ENCODE data around the gene ADIPOR2. TPM values are rescaled to one million over a fixed set of nuclear protein-coding genes. Genes with fewer than 3 reads are reported as not detected.

Gene ADIPOR2
- polyA plus RNA-seq, 3 donors, result 3.9 to 14.6 (median 6.2) TPM

GRCh38 chr12:1747609-1748008, 56.7 kb downstream of the ADIPOR2 start:
- Mint-ChIP-seq H3K36me3 (peaks cover 29 to 48% of the 10 kb centered on the region in 2 donors), H3K27ac (no peak overlapping the region), H3K4me1 (peaks cover 7% of the 10 kb centered on the region), H3K4me3 (no peak overlapping the region), H3K9me3 (peaks cover 18 to 34% (median 24%) of the 10 kb centered on the region in 7 donors), H3K27me3 (ENCODE audit: low read depth in 3 of 3) (peaks cover 0 to 1% (median 0%) of the 10 kb centered on the region in 3 donors)
- no peak overlapping the region for H3K9ac ChIP-seq (ENCODE audit: insufficient read depth, low read length, poor library complexity, severe bottlenecking)
- TF ChIP-seq CTCF (IDR thresholded peaks at IDR 0.05), result no peak
- DNase-seq, result no peak
- H3K27me3 ChIP-seq (ENCODE audit: control insufficient read depth in 2 of 2, insufficient read depth in 2 of 2, low read length in 2 of 2), result no peaks in the 10 kb centered on the region
- intact Hi-C loops (cut with micrococcal nuclease), result no loop called here
- no peak overlapping the region for H2AFZ ChIP-seq (ENCODE audit: insufficient read depth, low read depth, low read length, poor library complexity, severe bottlenecking)
- H3K4me2 ChIP-seq (replicated peaks; ENCODE audit: extremely low read depth, low read length, poor library complexity, severe bottlenecking), result no peak overlapping the region
- no CpG with 5 or more reads among the region's 2 CpGs for whole genome bisulfite sequencing (ENCODE audit: insufficient coverage)
- peaks cover 87% of the 10 kb centered on the region for H3K79me2 ChIP-seq (ENCODE audit: insufficient read depth, low read length)
- peaks cover 3 to 24% of the 10 kb centered on the region in 2 donors for H3K36me3 ChIP-seq (replicated peaks in 1 of 2; ENCODE audit: control insufficient read depth in 1 of 2, insufficient read depth in 2 of 2, low read length in 2 of 2)
- H3K27ac ChIP-seq (ENCODE audit: low read depth in 1 of 2, low read length in 2 of 2), result no peak overlapping the region
- H3K4me3 ChIP-seq (replicated peaks in 1 of 3; ENCODE audit: low read depth in 2 of 3, low read length in 3 of 3), result no peak overlapping the region
- peaks cover 37% of the 10 kb centered on the region for H4K20me1 ChIP-seq (ENCODE audit: insufficient read depth, low read length)
- H3K9me3 ChIP-seq (replicated peaks in 1 of 2; ENCODE audit: control insufficient read depth in 1 of 2, insufficient read depth in 1 of 2, low read length in 2 of 2), result peaks cover 13 to 20% of the 10 kb centered on the region in 2 donors
- no peaks in the 10 kb centered on the region for H3K4me1 ChIP-seq (ENCODE audit: control insufficient read depth in 1 of 2, insufficient read depth in 2 of 2, low read length in 2 of 2)

GRCh38 chr12:1749019-1749418, 58.1 kb downstream of the ADIPOR2 start:
- Mint-ChIP-seq H3K27me3 (ENCODE audit: low read depth in 3 of 3) (peaks cover 0 to 1% (median 0%) of the 10 kb centered on the region in 3 donors), H3K4me1 (peaks cover 7% of the 10 kb centered on the region), H3K36me3 (peaks cover 26 to 44% of the 10 kb centered on the region in 2 donors), H3K27ac (no peak overlapping the region), H3K9me3 (peaks cover 18 to 31% (median 24%) of the 10 kb centered on the region in 7 donors), H3K4me3 (no peak overlapping the region)
- no peak for TF ChIP-seq CTCF (IDR thresholded peaks at IDR 0.05)
- Histone ChIP-seq H3K36me3 (replicated peaks in 1 of 2; ENCODE audit: control insufficient read depth in 1 of 2, insufficient read depth in 2 of 2, low read length in 2 of 2) (peaks cover 3 to 25% of the 10 kb centered on the region in 2 donors), H2AFZ (ENCODE audit: insufficient read depth, low read depth, low read length, poor library complexity, severe bottlenecking) (no peak overlapping the region), H3K4me1 (ENCODE audit: control insufficient read depth in 1 of 2, insufficient read depth in 2 of 2, low read length in 2 of 2) (no peaks in the 10 kb centered on the region), H3K9me3 (replicated peaks in 1 of 2; ENCODE audit: control insufficient read depth in 1 of 2, insufficient read depth in 1 of 2, low read length in 2 of 2) (peaks cover 13 to 20% of the 10 kb centered on the region in 2 donors), H3K79me2 (ENCODE audit: insufficient read depth, low read length) (peaks cover 82% of the 10 kb centered on the region), H3K4me3 (replicated peaks in 1 of 3; ENCODE audit: low read depth in 2 of 3, low read length in 3 of 3) (no peak overlapping the region), H4K20me1 (ENCODE audit: insufficient read depth, low read length) (peaks cover 33% of the 10 kb centered on the region), H3K27me3 (ENCODE audit: control insufficient read depth in 2 of 2, insufficient read depth in 2 of 2, low read length in 2 of 2) (no peaks in the 10 kb centered on the region), H3K9ac (ENCODE audit: insufficient read depth, low read length, poor library complexity, severe bottlenecking) (no peak overlapping the region), H3K27ac (ENCODE audit: low read depth in 1 of 2, low read length in 2 of 2) (no peak overlapping the region), H3K4me2 (replicated peaks; ENCODE audit: extremely low read depth, low read length, poor library complexity, severe bottlenecking) (no peak overlapping the region)
- intact Hi-C loops (cut with micrococcal nuclease), result no loop called here
- DNase-seq, result no peak
- WGBS (ENCODE audit: insufficient coverage), result 100% methylated on average over 1 of the region's 5 CpGs
